GM12891 (cell line): ENCODE data around the gene UGT1A7.

Source experiments
- PAX5 ChIP-seq: IDR thresholded peaks from 2 replicates; pipeline ENCODE4 v1.6.1; 2011; ENCODE audit warnings: low read length, moderate library complexity, mild to moderate bottlenecking; ENCODE audit not compliant: insufficient read depth, severe bottlenecking
- POLR2A ChIP-seq: IDR thresholded peaks from 2 replicates; pipeline ENCODE4 v1.6.1; 2011; ENCODE audit warnings: low read depth, low read length, control low read depth
- POLR2AphosphoS5 ChIP-seq: IDR thresholded peaks from 2 replicates; pipeline ENCODE4 v1.6.1; 2011; ENCODE audit warnings: low read depth, low read length, control low read depth
- SPI1 ChIP-seq: IDR thresholded peaks from 2 replicates; pipeline ENCODE4 v1.6.1; 2011; ENCODE audit warnings: low read depth, low read length, control low read depth
- TAF1 ChIP-seq: IDR thresholded peaks from 2 replicates; pipeline ENCODE4 v1.6.1; 2011; ENCODE audit warnings: low read depth, low read length, control low read depth

- TF ChIP-seq POLR2A (no peak), POLR2AphosphoS5 (no peak), SPI1 (no peak), TAF1 (no peak), PAX5 (no peak)
Observed at GRCh38 chr2:233764264-233764663, 82.6 kb downstream of the UGT1A7 start.
